K562 (cell line): ENCODE measurements around the gene MALSU1. TPM values are rescaled to one million over a fixed set of nuclear protein-coding genes. Genes with fewer than 3 reads are reported as not detected.

Experiments
- ARID3B ChIP-seq: fragments of 250-450 bp; sonication (Bioruptor Pico); IDR thresholded peaks from 2 replicates; pipeline ENCODE4 v1.4.0; 2020; ENCODE audit warnings: borderline replicate concordance
- ATF1 ChIP-seq, 2 experiments: fragments of 450-650 bp in 1 of 2; IDR thresholded peaks; 2 replicates each; pipeline ENCODE4 v1.6.1; 2016; ENCODE audit warnings: missing compliant biosample characterization in 1 of 2, missing genetic modification characterization in 1 of 2
- CEBPG ChIP-seq, 3 experiments: fragments of 200-800 bp in 1 of 3; sonication (Bioruptor generic) in 1 of 3; sonication (generic) in 1 of 3; formaldehyde crosslinking in 1 of 3; IDR thresholded peaks in 2 of 3; conservative IDR thresholded peaks in 1 of 3; 2 replicates each; pipeline versions ENCODE4 v1.6.1 to v1.8.0; 2016 to 2022; ENCODE audit warnings: missing compliant biosample characterization in 2 of 3, missing genetic modification characterization in 2 of 3, mild to moderate bottlenecking in 1 of 3, missing genetic modification reagents in 1 of 3
- CHAMP1 ChIP-seq: fragments of 450-650 bp; IDR thresholded peaks from 2 replicates; pipeline ENCODE4 v1.6.1; 2016; ENCODE audit warnings: mild to moderate bottlenecking
- CLOCK ChIP-seq: fragments of 250-450 bp; sonication (Bioruptor Pico); IDR thresholded peaks from 2 replicates; pipeline ENCODE4 v1.4.0; 2020; ENCODE audit warnings: mild to moderate bottlenecking, moderate library complexity, borderline replicate concordance
- DNMT1 ChIP-seq: fragments of 450-650 bp; IDR thresholded peaks from 2 replicates; pipeline ENCODE4 v1.6.1; 2016; ENCODE audit warnings: antibody characterized with exemption, mild to moderate bottlenecking
- ESRRA ChIP-seq: fragments of 450-650 bp; IDR thresholded peaks from 2 replicates; pipeline ENCODE4 v1.6.1; 2014; ENCODE audit warnings: low read depth, mild to moderate bottlenecking, moderate library complexity, borderline replicate concordance
- EZH2 ChIP-seq: IDR thresholded peaks from 2 replicates; pipeline ENCODE4 v1.6.1; 2012; ENCODE audit warnings: low read depth, mild to moderate bottlenecking, inconsistent platforms, low read length, borderline replicate concordance
- GATAD2B ChIP-seq: fragments of 450-650 bp; IDR thresholded peaks from 2 replicates; pipeline ENCODE4 v1.6.1; 2017; ENCODE audit warnings: mild to moderate bottlenecking, borderline replicate concordance
- KLF6 ChIP-seq: fragments of 250-450 bp; sonication (Bioruptor Pico); IDR thresholded peaks from 2 replicates; pipeline ENCODE4 v1.4.0; 2020; ENCODE audit warnings: mild to moderate bottlenecking, moderate library complexity, borderline replicate concordance
- MAFG ChIP-seq: fragments of 450-650 bp; conservative IDR thresholded peaks from 2 replicates; pipeline ENCODE4 v1.6.1; 2016; ENCODE audit warnings: missing genetic modification characterization, missing compliant biosample characterization
- MXD1 ChIP-seq: fragments of 250-450 bp; sonication (Bioruptor Pico); IDR thresholded peaks from 2 replicates; pipeline ENCODE4 v1.8.0; 2021; ENCODE audit warnings: borderline replicate concordance, mild to moderate bottlenecking, moderate library complexity; ENCODE audit not compliant: poor library complexity, severe bottlenecking
- NELFE ChIP-seq: IDR thresholded peaks from 2 replicates; pipeline ENCODE4 v1.6.1; 2011; ENCODE audit warnings: mild to moderate bottlenecking; ENCODE audit not compliant: insufficient read depth, insufficient read length
- NEUROD1 ChIP-seq: fragments of 150-350 bp; IDR thresholded peaks from 2 replicates; pipeline ENCODE4 v1.6.1; 2014; ENCODE audit warnings: borderline replicate concordance, low read length, low read depth; ENCODE audit not compliant: partially characterized antibody
- PTRF ChIP-seq: fragments of 450-650 bp; IDR thresholded peaks from 2 replicates; pipeline ENCODE4 v1.6.1; 2016; ENCODE audit warnings: mild to moderate bottlenecking, missing genetic modification characterization, missing compliant biosample characterization
- SMARCC2 ChIP-seq: fragments of 450-650 bp; IDR thresholded peaks from 2 replicates; pipeline ENCODE4 v1.6.1; 2017; ENCODE audit warnings: antibody characterized with exemption, moderate library complexity, mild to moderate bottlenecking, low read depth
- SOX6 ChIP-seq: fragments of 450-650 bp; IDR thresholded peaks from 2 replicates; pipeline ENCODE4 v1.6.1; 2014; ENCODE audit warnings: mild to moderate bottlenecking
- TAF1 ChIP-seq: IDR thresholded peaks from 2 replicates; pipeline ENCODE4 v1.6.1; 2011; ENCODE audit warnings: mild to moderate bottlenecking, low read length, moderate library complexity; ENCODE audit not compliant: insufficient read depth, control insufficient read depth, severe bottlenecking; ENCODE audit errors: extremely low read depth
- TAF7 ChIP-seq: fragments of 450-650 bp; IDR thresholded peaks from 2 replicates; pipeline ENCODE4 v1.6.1; 2016; ENCODE audit warnings: missing genetic modification characterization, missing compliant biosample characterization
- TBL1XR1 ChIP-seq, 2 experiments: IDR thresholded peaks; 2 replicates each; pipeline ENCODE4 v1.6.1; 2012; ENCODE audit warnings: improper control_type of control experiment in 2 of 2, low read length in 2 of 2, mild to moderate bottlenecking in 1 of 2
- ZNF224 ChIP-seq: sonication (generic); formaldehyde crosslinking; IDR thresholded peaks from 2 replicates; pipeline ENCODE4 v1.8.0; 2022; ENCODE audit warnings: mild to moderate bottlenecking, missing genetic modification reagents
- polyA plus RNA-seq, 8 experiments: library from polyadenylated mRNA; depleted of rRNA in 4 of 8; stranded (reverse) in 5 of 8; unstranded in 3 of 8; fragments of >200 nt; fragmentation: Nextera tagmentation in 2 of 8; fragmentation: Illumina TruSeq in 1 of 8; extraction: Ambion mirVana in 2 of 8; extraction: Trizol in 1 of 8; gene quantifications; 2 replicates each; pipeline versions ENCODE4 v1.2.1 to v1.2.3, GENCODE V29; 2011 to 2014; ENCODE audit warnings: inconsistent platforms in 1 of 8, missing spikeins in 1 of 8
- total RNA-seq, 7 experiments: library from RNA; depleted of rRNA in 6 of 7; stranded (reverse); fragments of >200 nt in 6 of 7; fragmentation: Illumina TruSeq in 2 of 7; extraction: Trizol in 2 of 7; gene quantifications; 2 replicates each; pipeline versions ENCODE4 v1.2.1 to v1.2.3, GENCODE V29; 2011 to 2021; ENCODE audit warnings: low replicate concordance in 1 of 7

Gene MALSU1
- total and polyA plus RNA-seq, 9 of the 15 experiments (the other 6 are each of a cell fraction or from before 2014, with no cell fraction given), result 12.3 to 308 (median 81.2) TPM

- TF ChIP-seq MAFG (tag), result peak; percentile 97
- TF ChIP-seq MXD1 (CRISPR knock-in tag), result no peak
- TF ChIP-seq PTRF (tag), result no peak
- TF ChIP-seq NEUROD1, result no peak
- peak; percentile 36; the same call in 1 of the 2 replicates for TF ChIP-seq CHAMP1
- TF ChIP-seq ESRRA, result peak; percentile 76; the same call in 1 of the 2 replicates
- TF ChIP-seq TBL1XR1 (IDR thresholded peaks at IDR 0.05; ENCODE audit: low read length in 2 of 2), result peak; percentile 41 to 96; a peak in 2 of 4 replicates
- TF ChIP-seq GATAD2B, result peak; percentile 89
- TF ChIP-seq DNMT1, result no peak
- TF ChIP-seq NELFE, result no peak
- no peak for TF ChIP-seq TAF1
- no peak for TF ChIP-seq CEBPG (CRISPR knock-in tag; IDR thresholded peaks at IDR 0.05)
- TF ChIP-seq CEBPG (tag; conservative IDR thresholded peaks at IDR 0.05 in 1 of 2, IDR thresholded peaks at IDR 0.05 in 1 of 2), result no peak
- no peak for TF ChIP-seq ATF1 (CRISPR knock-in tag; IDR thresholded peaks at IDR 0.05)
- peak; percentile 69 for TF ChIP-seq ATF1 (tag; IDR thresholded peaks at IDR 0.05)
- TF ChIP-seq KLF6 (CRISPR knock-in tag), result no peak
- TF ChIP-seq SOX6, result peak; percentile 91
- TF ChIP-seq EZH2, result no peak
- TF ChIP-seq TAF7 (tag), result no peak
- no peak for TF ChIP-seq ZNF224
- TF ChIP-seq CLOCK (CRISPR knock-in tag), result no peak
- no peak for TF ChIP-seq ARID3B (CRISPR knock-in tag)
- peak; percentile 85 for TF ChIP-seq SMARCC2
Observed at GRCh38 chr7:23273141-23273599, 26.0 kb upstream of the MALSU1 start (continued).
